ENCODE data around the gene FBXL17. TPM values are rescaled to one million over a fixed set of nuclear protein-coding genes. Genes with fewer than 3 reads are reported as not detected.

Gene FBXL17
- total RNA-seq, 1 experiment from 2014 or later: 8.3 TPM

DNA sequence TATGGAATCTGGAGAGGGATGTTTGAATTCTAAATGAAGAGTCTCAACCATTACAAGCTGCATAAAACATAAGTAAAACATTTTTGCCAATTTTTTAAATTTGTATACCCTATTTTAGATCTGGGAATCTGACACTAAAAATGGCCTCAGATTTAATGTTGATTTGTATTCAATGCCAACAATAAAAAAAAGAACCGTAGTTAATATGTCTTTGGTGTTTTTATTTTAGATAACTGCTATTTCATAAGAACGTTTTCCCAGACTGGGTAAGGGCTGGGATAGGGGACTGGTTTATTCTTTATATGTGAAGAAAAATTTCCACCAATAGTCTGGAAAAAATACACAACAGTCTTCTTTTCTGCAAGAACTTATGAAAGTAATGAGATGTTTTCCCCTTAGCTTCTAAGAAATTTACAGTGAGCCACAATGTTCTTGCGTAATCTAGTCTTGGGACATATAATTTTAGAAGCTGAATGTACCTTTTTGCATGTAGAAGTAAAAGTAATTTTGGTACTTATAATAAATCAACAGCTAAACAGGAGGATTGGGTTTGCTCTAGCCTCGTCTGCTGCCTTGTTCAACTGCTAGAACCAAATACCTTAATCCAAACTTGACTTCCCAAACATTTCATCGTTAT, 466.6 kb downstream of the FBXL17 start:
- no peak for DNase-seq (ENCODE audit: low spot score)
- in situ Hi-C loops (cut with HindIII; ENCODE audit: low sequenced_read_pairs): no loop called here

DNA sequence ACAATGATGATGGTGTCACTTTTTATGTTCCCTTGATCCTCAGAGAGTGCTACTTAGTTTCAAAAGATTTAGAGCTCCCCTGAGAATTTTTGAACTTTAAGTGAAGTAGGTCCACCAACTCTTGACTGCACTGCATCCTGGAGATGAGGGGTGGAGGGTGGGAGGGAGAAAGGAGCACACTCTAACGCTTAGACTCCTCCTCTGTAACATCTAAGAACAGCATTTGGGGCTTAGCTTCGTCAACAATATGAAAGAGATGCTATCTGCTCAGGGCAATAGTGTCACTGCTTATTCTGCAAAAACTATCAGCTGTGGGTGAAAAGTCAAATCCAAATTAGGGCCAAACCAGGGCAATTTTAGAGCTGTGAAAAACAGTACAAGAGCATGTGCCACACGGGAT, 468.4 kb downstream of the FBXL17 start:
- in situ Hi-C loops (cut with HindIII; ENCODE audit: low sequenced_read_pairs): no loop called here
- no peak for DNase-seq (ENCODE audit: low spot score)

DNA sequence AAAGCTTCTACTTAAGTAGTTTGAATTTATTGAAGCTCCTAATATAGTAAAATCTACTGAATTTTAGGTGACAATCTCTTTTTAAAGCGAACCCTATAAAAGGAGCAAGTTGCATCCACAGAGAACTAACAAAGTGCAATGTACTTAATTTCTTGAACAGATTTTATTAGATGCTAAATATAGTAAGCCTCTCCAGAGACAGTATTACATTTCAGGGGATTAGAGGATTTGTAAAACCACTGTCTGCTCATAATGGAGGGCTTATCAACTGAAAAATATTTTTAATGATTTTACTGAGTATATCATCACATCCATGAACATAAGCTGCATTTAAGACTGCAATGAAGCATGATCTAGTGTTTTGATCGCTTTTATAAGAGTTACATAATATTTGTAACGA, 481.2 kb downstream of the FBXL17 start:
- in situ Hi-C loops (cut with HindIII; ENCODE audit: low sequenced_read_pairs): no loop called here
- no peak for DNase-seq (ENCODE audit: low spot score)

DNA sequence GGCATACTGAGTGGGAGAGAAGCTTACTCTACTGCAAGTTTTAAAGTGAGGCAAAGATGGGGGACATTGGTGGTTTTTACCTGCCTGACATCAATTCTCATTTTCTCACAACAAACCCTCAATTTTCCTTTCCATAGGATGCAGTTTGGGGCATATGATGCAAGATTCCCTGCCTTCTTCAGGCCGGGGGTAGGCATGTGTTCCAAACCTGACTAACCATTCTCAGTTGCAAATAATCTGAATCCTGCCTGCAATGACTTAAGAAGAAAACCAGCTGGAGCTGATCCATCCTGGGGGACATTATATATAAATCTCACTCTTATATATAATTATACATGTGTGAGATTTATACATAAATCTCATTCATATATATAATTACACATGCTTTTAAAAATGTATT, 487.5 kb downstream of the FBXL17 start:
- in situ Hi-C loops (cut with HindIII; ENCODE audit: low sequenced_read_pairs): no loop called here
- DNase-seq (ENCODE audit: low spot score): peak; percentile 31

DNA sequence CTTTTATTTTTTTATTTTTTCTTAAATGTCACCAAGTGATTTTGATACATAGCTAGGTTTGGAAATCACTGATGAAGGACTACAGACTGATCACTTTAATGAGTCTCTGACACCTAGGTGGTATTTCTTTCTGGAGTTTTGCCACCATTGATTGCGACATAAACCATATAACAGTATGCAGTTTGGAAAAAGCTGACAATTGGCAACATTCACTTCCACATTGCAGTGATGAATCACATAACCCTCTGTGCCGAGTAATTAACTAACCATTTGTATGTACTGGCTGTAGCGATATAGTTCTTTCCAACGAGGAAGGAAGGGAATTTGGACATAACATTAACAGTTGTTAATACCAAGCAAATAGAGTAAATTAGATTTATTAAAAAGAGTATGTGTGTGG, 488.3 kb downstream of the FBXL17 start:
- DNase-seq (ENCODE audit: low spot score): peak; percentile 49
- in situ Hi-C loops (cut with HindIII; ENCODE audit: low sequenced_read_pairs): no loop called here

DNA sequence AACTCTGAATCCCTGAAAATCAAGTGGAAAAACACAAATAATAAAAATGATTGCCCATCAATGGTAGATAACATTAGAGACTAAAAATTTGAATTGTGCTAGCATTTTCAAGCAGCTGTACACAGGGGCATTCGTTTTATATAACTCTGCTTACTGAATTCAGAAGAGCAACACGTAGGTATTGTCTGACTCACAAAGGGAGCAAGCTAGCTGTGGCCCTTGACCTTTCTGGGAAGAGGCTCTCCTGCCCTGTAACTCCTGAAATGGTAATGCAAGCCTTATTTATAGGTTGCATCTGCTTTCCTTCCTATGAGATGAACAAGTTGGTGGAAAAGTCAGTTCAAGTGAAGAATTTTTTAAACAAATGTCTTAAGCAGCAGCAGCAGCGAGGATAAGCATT, 492.5 kb downstream of the FBXL17 start:
- in situ Hi-C loops (cut with HindIII; ENCODE audit: low sequenced_read_pairs): no loop called here
- DNase-seq (ENCODE audit: low spot score): no peak

DNA sequence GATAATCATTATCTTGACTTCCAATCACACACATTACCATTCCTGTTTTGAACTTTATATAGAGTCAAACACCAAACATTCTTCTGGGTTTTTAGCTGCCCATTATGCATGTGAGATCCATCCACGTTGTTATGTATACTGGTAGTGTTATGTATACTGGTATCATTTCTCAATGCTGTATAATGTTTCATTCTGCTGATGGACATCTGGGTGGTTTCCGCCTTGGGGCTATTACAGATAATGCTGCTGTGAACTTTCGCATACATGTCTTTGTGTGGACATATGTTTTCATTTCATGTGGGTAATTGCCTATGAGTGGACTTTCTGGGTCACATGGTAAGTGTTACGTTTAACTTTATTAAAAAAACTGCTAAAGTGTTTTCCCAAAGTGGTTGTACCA, 493.4 kb downstream of the FBXL17 start:
- no peak for DNase-seq (ENCODE audit: low spot score)
- in situ Hi-C loops (cut with HindIII; ENCODE audit: low sequenced_read_pairs): no loop called here

DNA sequence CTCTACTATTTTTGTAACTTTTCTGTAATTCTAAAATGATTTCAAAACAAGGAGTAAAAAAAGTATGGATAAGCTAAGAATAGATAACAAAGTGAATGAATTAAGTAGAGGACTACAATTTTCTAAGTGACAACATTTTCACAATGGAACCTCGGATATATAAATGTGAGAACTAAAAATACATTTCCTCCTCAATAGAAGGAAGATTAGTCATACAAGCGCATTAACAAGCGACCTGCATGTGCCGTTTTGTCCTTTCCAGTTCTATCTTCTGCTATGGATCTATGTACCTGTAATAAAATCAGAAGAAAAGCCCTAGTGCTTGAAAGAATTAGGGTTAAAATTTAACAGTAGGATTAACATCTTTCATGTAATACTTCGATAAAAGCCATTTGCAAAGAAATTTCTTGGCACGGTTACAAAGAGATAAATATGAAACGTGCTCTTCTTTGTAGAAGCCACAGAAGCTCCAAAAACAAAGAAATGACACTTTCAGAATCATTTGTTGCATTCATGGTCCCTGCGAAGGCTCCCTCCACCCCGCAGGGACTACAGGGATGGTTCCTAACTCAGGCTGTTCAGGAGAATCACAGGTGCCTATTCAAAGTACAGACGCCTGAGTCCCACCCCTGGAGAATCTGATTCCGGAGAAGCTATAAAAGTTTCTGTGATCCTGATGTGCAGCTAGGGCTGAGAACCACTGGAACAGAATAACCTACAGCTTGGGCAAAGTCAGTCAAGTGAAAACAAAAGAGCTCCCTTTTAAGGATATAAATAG, 494.5 kb downstream of the FBXL17 start:
- in situ Hi-C loops (cut with HindIII; ENCODE audit: low sequenced_read_pairs): no loop called here
- no peak for DNase-seq (ENCODE audit: low spot score)

DNA sequence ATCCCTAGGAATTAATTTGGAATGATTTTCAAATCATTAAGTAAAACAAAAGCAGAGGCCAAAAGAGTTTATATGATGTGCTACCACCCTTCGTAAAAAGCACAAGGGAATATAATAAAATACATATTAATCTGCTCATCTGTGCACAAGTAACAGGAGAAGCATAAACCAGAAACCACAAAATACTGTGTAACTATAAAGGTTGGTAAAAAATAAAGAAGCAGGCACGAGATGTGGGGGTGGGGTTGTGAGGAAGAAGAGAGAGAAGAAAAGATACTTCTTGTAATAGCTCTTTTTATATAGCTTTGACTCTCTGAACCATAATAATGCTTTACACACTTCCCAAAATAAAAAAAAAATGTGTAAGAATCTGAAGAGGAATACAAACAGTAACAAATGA, 496.3 kb downstream of the FBXL17 start:
- in situ Hi-C loops (cut with HindIII; ENCODE audit: low sequenced_read_pairs): no loop called here
- DNase-seq (ENCODE audit: low spot score): no peak

DNA sequence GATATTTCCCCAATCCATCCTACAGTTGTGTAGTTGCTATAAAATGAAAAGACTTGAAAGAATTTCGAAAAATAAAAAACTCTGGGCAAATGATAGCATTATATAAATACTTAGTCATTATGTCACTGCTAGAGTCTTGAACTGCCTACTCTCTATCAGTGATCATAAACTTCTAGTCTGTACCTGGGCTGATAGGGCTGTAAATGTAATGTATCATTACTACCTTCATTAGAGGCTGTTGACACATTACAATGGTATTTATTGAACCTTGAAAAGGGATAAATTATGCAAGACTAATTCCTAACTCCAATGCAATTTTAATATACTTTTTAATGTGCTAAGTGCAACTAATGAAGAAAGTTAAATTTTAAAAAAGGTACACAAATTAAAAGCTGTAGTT, 497.0 kb downstream of the FBXL17 start:
- in situ Hi-C loops (cut with HindIII; ENCODE audit: low sequenced_read_pairs): no loop called here

DNA sequence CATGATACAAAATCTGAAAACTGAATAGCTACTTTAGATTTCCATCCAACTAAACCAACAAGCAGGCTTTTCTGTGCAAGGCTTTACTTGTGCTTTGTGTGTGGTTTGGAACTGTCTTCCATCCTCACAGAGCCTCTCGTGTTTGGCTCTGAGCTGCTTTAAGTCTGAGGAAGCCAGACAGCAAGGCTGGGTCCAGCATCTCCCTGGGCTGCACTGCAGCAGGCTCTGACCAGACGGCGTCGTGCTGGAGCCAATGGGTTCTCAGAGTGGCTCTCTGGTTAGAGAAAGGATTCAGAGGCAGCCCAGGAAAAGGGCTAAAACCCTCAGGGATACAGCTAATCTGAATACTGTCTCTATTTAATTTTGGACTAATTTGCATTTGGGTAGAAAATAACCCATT, 503.2 kb downstream of the FBXL17 start:
- in situ Hi-C loops (cut with HindIII; ENCODE audit: low sequenced_read_pairs): no loop called here
- DNase-seq (ENCODE audit: low spot score): no peak

More for the DNA sequence above, 497.0 kb downstream of the FBXL17 start:
- DNase-seq (ENCODE audit: low spot score): no peak

DNA sequence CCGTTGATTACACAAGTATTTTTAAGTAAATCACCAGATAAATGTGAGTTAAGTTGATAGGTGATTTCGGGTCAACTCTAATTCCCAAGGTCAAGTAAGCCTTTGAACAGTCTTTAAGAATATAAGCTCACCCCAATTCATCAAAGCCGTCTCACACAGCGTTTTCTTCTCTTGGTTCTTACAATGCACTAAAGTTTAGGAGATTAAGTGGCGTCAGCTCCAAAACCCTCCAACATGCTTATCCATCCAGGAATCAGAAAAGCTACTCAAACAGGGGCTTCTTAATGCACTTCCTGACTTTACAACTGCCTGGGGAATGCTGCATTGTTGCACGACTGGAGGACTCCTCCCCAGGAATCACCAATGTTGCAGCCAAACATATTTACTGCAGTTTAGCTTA, 505.0 kb downstream of the FBXL17 start:
- in situ Hi-C loops (cut with HindIII; ENCODE audit: low sequenced_read_pairs): no loop called here
- DNase-seq (ENCODE audit: low spot score): no peak

DNA sequence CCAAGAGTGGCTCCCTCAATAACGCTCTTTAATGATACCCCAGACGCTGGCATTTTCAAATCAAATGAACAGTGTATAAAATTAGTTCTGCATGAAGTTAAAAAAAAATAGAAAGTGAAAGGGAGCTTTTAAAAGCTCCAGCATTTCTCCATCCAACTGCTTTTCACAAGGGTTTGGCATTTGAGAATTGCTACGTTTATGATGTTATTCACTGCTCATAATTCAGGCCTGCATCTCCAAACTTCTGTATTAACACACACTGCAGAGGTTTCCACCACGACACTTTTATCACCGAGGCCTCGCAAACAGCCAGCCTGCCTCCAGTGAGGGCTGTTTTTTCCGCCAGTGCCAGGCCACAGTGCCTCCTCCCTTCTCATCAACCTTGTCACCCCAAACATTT, 505.6 kb downstream of the FBXL17 start:
- in situ Hi-C loops (cut with HindIII; ENCODE audit: low sequenced_read_pairs): no loop called here
- DNase-seq (ENCODE audit: low spot score): no peak

DNA sequence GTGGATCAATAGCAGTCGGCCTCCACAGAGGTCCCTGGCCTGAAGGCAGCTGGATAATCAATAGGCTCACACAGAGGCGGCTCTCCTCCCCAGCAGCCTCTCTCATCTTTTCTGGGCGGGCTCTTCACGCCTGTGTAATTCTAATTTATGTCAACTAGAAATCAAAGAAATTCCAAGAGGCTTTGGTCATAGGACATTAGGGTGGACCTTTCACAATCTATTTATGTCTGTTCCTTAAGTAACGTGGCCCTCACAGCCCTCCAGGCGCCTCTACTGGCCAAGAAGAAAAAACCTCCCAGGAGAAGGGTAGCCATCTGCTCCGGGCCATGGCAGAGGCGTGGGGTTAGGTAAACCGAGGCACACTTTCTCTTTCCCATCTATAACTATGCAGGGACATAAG, 506.1 kb downstream of the FBXL17 start:
- no peak for DNase-seq (ENCODE audit: low spot score)
- in situ Hi-C loops (cut with HindIII; ENCODE audit: low sequenced_read_pairs): no loop called here

DNA sequence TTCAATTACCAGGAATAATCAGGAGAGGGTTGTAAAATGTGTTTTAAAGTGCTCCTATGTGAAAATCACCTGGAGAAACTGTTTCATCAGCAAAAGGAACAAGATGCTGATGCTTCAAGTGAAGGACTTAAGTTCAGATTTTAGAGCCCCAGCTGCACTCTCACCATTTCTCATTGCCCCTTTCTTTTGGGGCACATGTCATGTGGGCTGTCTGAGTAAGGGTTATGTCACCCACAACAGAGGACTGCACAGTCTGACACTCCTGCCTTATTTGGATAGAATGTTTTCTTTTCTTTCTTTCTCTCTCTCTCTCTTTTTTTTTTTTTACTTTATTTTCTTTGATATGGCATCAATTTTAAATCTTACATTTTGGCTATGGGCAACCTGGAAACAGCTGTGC, 507.1 kb downstream of the FBXL17 start:
- in situ Hi-C loops (cut with HindIII; ENCODE audit: low sequenced_read_pairs): no loop called here
- no peak for DNase-seq (ENCODE audit: low spot score)

DNA sequence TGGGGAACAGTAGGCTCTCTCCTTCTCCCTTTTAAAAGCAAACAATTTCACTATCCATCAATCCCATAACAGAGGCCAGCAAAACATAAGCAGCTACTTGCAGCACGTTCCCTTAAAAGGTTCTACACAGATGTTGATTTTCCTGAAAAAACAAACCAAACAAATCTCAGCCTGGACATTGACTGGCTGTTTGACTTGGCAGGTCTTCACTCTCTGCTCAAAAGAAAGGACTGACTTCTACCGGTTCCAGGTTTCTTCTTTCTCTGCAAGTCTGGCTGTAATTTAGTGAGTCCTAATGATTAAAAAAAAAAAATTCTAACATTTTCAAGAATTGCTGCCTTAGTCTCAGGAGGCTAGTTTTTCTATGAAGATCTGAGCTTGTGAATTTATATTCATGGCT, 508.0 kb downstream of the FBXL17 start:
- no peak for DNase-seq (ENCODE audit: low spot score)
- in situ Hi-C loops (cut with HindIII; ENCODE audit: low sequenced_read_pairs): no loop called here

DNA sequence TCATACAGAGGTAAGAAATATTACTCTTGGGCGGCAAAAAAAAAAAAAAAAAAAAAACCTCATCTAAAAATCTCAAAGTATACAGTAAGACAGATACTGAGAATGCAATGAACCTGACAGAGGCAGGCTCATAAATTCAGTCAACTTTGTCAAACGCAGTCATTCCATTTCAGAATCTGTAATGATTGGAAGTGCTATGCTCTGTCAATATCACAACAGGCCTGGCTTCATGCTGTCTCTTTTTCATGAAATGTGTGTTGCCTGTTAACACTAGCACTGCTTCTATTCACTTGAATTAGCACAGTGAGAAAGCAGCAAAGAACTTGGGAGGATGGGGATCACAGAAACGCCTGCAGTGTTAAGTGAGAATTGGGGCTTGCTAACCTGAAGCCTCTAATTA, 510.9 kb downstream of the FBXL17 start:
- DNase-seq (ENCODE audit: low spot score): no peak

DNA sequence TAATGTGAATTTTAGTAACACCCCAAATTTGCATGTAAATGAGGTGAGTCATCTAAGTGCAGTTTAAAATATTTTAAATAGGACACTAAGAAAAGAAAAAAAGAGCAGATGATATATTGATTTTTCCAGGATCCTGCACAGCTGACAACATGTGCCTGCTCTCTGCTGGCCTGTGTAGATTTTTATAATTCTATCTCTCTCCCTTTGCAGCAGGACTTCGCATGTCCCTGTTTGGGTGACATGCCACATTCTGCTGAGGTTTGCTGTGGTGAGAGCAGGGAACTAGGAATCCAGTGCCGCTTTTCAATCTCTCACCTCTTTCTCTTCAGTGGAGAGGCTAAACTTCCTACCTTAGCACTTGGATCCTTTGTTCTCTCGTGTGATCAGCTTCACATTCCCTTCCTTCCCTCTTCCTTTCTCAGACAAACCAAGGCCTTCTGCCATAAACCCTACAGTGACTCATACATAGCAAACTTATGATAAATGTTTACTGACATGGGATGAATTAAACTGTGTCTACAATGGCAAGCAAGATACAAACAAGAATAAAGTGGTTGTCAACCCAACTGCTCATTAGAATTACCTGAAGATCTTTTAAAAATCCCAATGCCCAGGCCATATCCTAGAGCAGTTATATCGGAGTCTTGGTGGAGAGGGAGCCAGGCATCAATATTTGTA, 512.3 kb downstream of the FBXL17 start:
- in situ Hi-C loops (cut with HindIII; ENCODE audit: low sequenced_read_pairs): no loop called here
- DNase-seq (ENCODE audit: low spot score): no peak

More for the DNA sequence above, 510.9 kb downstream of the FBXL17 start:
- in situ Hi-C loops (cut with HindIII; ENCODE audit: low sequenced_read_pairs): no loop called here

DNA sequence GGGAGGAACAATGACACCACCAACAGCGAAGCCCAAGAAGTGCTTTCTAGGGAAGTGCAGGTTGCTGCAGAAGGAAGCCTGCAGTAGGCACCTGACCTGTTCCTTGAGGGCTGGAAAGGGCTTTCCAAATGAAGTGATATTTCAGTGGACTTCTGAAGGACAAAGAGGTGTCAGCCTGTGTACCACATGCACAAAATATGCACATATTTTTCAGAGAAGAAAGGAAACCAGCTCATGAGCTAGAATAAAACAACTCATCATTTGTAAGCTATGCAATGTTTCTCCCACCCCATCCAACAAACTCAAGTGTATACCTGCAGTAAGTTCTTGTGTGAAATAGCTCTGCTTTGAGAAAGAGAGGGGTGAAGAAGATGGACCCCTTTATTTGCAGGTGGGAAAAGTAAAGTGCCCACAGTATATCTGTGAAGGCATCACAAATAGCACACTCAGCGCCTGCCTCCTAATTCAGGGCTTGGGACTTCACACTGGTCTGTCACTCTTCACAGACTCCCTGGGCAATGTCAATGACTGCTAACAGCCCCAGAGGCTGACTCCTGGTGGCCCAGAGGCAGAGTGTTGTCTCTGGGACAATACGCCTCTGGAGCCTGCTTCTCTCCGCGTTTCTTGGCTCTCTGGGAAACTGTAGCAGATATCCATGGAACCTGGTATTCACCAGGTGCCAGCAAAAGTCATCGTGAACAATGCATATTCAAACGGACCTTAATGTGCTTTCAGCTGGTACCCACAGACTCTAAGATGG, 513.1 kb downstream of the FBXL17 start:
- in situ Hi-C loops (cut with HindIII; ENCODE audit: low sequenced_read_pairs): no loop called here

DNA sequence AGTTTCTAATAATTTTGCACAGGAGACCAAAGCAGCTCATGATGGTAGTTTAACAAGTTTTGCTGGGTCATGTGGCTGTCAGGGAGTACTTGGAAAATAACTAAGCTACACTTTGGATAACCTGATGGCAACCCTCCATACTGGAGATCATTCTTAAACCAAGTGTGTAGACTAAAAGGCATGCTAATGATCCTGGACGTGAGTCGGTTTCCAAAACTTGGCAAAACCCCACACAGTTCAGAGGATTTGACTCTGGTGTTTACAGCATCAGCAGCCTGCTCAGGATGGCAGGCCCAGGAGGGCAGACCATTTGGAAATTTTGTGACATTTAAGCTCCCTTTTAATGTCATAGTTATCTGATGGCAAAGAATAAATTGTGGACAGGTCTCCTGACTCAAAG, 514.6 kb downstream of the FBXL17 start:
- in situ Hi-C loops (cut with HindIII; ENCODE audit: low sequenced_read_pairs): no loop called here

More for the DNA sequence above, 513.1 kb downstream of the FBXL17 start:
- DNase-seq (ENCODE audit: low spot score): no peak

More for the DNA sequence above, 514.6 kb downstream of the FBXL17 start:
- no peak for DNase-seq (ENCODE audit: low spot score)

Data from G401 (cell line).